ENCODE data around the gene MED20. TPM values are rescaled to one million over a fixed set of nuclear protein-coding genes. Genes with fewer than 3 reads are reported as not detected.

Gene MED20
- total and polyA plus RNA-seq, 11 donors, result 9.3 to 25.5 (median 16.9) TPM

- H3K27me3 ChIP-seq, result no peaks in the 10 kb centered on the region
- WGBS, 4 donors, result 78 to 92% (median 88%) methylated on average over 2 of the region's 2 CpGs
- ATAC-seq, result no peak
- no peak for DNase-seq
- H3K9me3 ChIP-seq, result no peaks in the 10 kb centered on the region
- H3K4me1 ChIP-seq, result no peaks in the 10 kb centered on the region
- intact Hi-C loops (cut with DNase I), result no loop called here
- no peak overlapping the region for H3K4me3 ChIP-seq
- no peaks in the 10 kb centered on the region for H3K36me3 ChIP-seq
- no peak overlapping the region for H3K27ac ChIP-seq
- TF ChIP-seq POLR2A (IDR thresholded peaks at IDR 0.05) (no peak), CTCF (IDR thresholded peaks at IDR 0.05) (no peak)
Observed at GRCh38 chr6:41878246-41878645, 42.7 kb downstream of the MED20 start.

GRCh38 chr6:41877051-41877680 lies 43.8 kb downstream of the MED20 start:
- intact Hi-C loops (cut with DNase I), result no loop called here
- TF ChIP-seq POLR2A (IDR thresholded peaks at IDR 0.05), result no peak
- no peak for TF ChIP-seq CTCF (IDR thresholded peaks at IDR 0.05)
- H3K36me3 ChIP-seq, result no peaks in the 10 kb centered on the region
- ATAC-seq, result no peak
- no peaks in the 10 kb centered on the region for H3K27me3 ChIP-seq
- H3K27ac ChIP-seq, result no peak overlapping the region
- H3K4me1 ChIP-seq, result no peaks in the 10 kb centered on the region
- WGBS, 4 donors, result 94 to 98% (median 96%) methylated on average over 2 of the region's 2 CpGs
- H3K4me3 ChIP-seq, result no peak overlapping the region
- H3K9me3 ChIP-seq, result no peaks in the 10 kb centered on the region
- no peak for DNase-seq

- DNase-seq, result no peak
- ATAC-seq, result no peak
- TF ChIP-seq POLR2A (IDR thresholded peaks at IDR 0.05), result no peak
- TF ChIP-seq CTCF (IDR thresholded peaks at IDR 0.05), result no peak
- Histone ChIP-seq H3K36me3 (peaks cover 0 to 9% (median 0%) of the 10 kb centered on the region in 9 donors), H3K27me3 (no peaks in the 10 kb centered on the region), H3K4me3 (no peak overlapping the region), H3K9me3 (no peaks in the 10 kb centered on the region), H3K27ac (no peak overlapping the region), H3K4me1 (no peaks in the 10 kb centered on the region)
- 39 to 64% (median 55%) methylated on average over 1 of the region's 1 CpG for WGBS, 4 donors
- intact Hi-C loops (cut with DNase I), result no loop called here
Observed at GRCh38 chr6:41874741-41875140, 46.2 kb downstream of the MED20 start.

- Histone ChIP-seq H3K9me3 (no peaks in the 10 kb centered on the region), H3K27me3 (no peaks in the 10 kb centered on the region), H3K4me3 (no peak overlapping the region), H3K4me1 (no peaks in the 10 kb centered on the region), H3K36me3 (peaks cover 0 to 15% (median 0%) of the 10 kb centered on the region in 9 donors), H3K27ac (peak overlapping the region in 1 of 12 donors; percentile 1)
- intact Hi-C loops (cut with DNase I), result no loop called here
- DNase-seq (no peak), ATAC-seq (no peak)
- 93 to 97% (median 95%) methylated on average over 13 of the region's 13 CpGs for WGBS, 4 donors
- TF ChIP-seq POLR2A (IDR thresholded peaks at IDR 0.05), result no peak
- TF ChIP-seq CTCF (IDR thresholded peaks at IDR 0.05), result no peak
Observed at GRCh38 chr6:41872147-41872546, 48.8 kb downstream of the MED20 start.

All from heart left ventricle (tissue), 16 donors.